ENCODE results near the gene BRINP3. TPM values are rescaled to one million over a fixed set of nuclear protein-coding genes. Genes with fewer than 3 reads are reported as not detected.

The BRINP3 gene
- total and polyA plus RNA-seq, 12 donors = 0.10 to 3.0 (median 0.83) TPM; not detected in 5

- no peak overlapping the region for H3K27ac ChIP-seq
- intact Hi-C loops (cut with DNase I) = no loop called here
- no peaks in the 10 kb centered on the region for H3K4me1 ChIP-seq (replicated peaks in 1 of 2)
- no peaks in the 10 kb centered on the region for H3K36me3 ChIP-seq (replicated peaks in 1 of 2)
- H3K27me3 ChIP-seq = no peaks in the 10 kb centered on the region
- DNase-seq = no peak
- no peak overlapping the region for H3K4me3 ChIP-seq
- 79 to 85% (median 81%) methylated on average over 4 of the region's 4 CpGs for WGBS, 4 donors
- TF ChIP-seq POLR2A (IDR thresholded peaks at IDR 0.05) (no peak), CTCF (IDR thresholded peaks at IDR 0.05) (no peak)
- peaks cover 0 to 5% (median 0%) of the 10 kb centered on the region in 3 donors for H3K9me3 ChIP-seq (replicated peaks in 1 of 3)
Observed at GRCh38 chr1:190494451-190494850, 16.8 kb upstream of the BRINP3 start.

- no peak for TF ChIP-seq CTCF (IDR thresholded peaks at IDR 0.05)
- no peak for TF ChIP-seq POLR2A (IDR thresholded peaks at IDR 0.05)
- Histone ChIP-seq H3K27ac (no peak overlapping the region), H3K4me3 (no peak overlapping the region), H3K27me3 (no peaks in the 10 kb centered on the region), H3K9me3 (replicated peaks in 1 of 3) (no peaks in the 10 kb centered on the region), H3K4me1 (replicated peaks in 1 of 2) (no peaks in the 10 kb centered on the region), H3K36me3 (replicated peaks in 1 of 2) (no peaks in the 10 kb centered on the region)
- intact Hi-C loops (cut with DNase I) = no loop called here
- 90 to 91% (median 91%) methylated on average over 2 of the region's 2 CpGs for WGBS, 4 donors
- no peak for DNase-seq
Observed at GRCh38 chr1:190491404-190491803, 13.7 kb upstream of the BRINP3 start.

GRCh38 chr1:190484045-190484444, 6.4 kb upstream of the BRINP3 start:
- intact Hi-C loops (cut with DNase I) = no loop called here
- H3K27ac ChIP-seq = no peak overlapping the region
- TF ChIP-seq CTCF (IDR thresholded peaks at IDR 0.05) (no peak), POLR2A (IDR thresholded peaks at IDR 0.05) (no peak)
- 48 to 71% (median 62%) methylated on average over 1 of the region's 1 CpG for WGBS, 4 donors
- no peaks in the 10 kb centered on the region for H3K4me1 ChIP-seq (replicated peaks in 1 of 2)
- DNase-seq = no peak
- no peaks in the 10 kb centered on the region for H3K9me3 ChIP-seq (replicated peaks in 1 of 3)
- no peaks in the 10 kb centered on the region for H3K27me3 ChIP-seq
- no peak overlapping the region for H3K4me3 ChIP-seq
- H3K36me3 ChIP-seq (replicated peaks in 1 of 2) = no peaks in the 10 kb centered on the region

- Histone ChIP-seq H3K4me1 (replicated peaks in 1 of 2) (peaks cover 7 to 8% of the 10 kb centered on the region in 2 donors), H3K36me3 (replicated peaks in 1 of 2) (no peaks in the 10 kb centered on the region), H3K27me3 (peaks cover 11% of the 10 kb centered on the region), H3K27ac (no peak overlapping the region), H3K9me3 (replicated peaks in 1 of 3) (no peaks in the 10 kb centered on the region), H3K4me3 (no peak overlapping the region)
- TF ChIP-seq POLR2A (IDR thresholded peaks at IDR 0.05) = no peak
- no peak for TF ChIP-seq CTCF (IDR thresholded peaks at IDR 0.05)
- no peak for DNase-seq
- intact Hi-C loops (cut with DNase I) = no loop called here
Observed at GRCh38 chr1:190480231-190480630, 2.6 kb upstream of the BRINP3 start.

Measured in adrenal gland (tissue), 12 donors.